ENCODE results near the gene SGPP2.

SGPP2 gene

GRCh38 chr2:222592176-222592575 lies 167.8 kb downstream of the SGPP2 start:
- DNase-seq: no peak

- DNase-seq: no peak
These were observed 170.3 kb downstream of the SGPP2 start for GRCh38 chr2:222594679-222595078.

GRCh38 chr2:222595581-222595980 lies 171.2 kb downstream of the SGPP2 start:
- DNase-seq: no peak

GRCh38 chr2:222598611-222599010 lies 174.3 kb downstream of the SGPP2 start:
- DNase-seq: no peak

GRCh38 chr2:222603501-222603900 lies 179.2 kb downstream of the SGPP2 start:
- DNase-seq: no peak

GRCh38 chr2:222604749-222605515 lies 180.6 kb downstream of the SGPP2 start:
- no peak for DNase-seq

- DNase-seq: no peak
These were observed 182.0 kb downstream of the SGPP2 start for GRCh38 chr2:222606306-222606705.

- no peak for DNase-seq
These were observed 183.7 kb downstream of the SGPP2 start for GRCh38 chr2:222608081-222608480.

- DNase-seq: no peak
These were observed 185.0 kb downstream of the SGPP2 start for GRCh38 chr2:222609381-222609780.

All from stimulated activated CD4-positive, alpha-beta T cell treated with anti-CD3 and anti-CD28 coated beads, Interleukin-2, amount 100 ng/mL, for 24 hours (primary cell).